HG02938 (cell line): Measurements from ENCODE around the gene COX6B2.

ENCODE experiments used
- ATAC-seq: cut with Tn5 transposase; IDR thresholded peaks from one replicate; pipeline ENCODE4 v1.9.1; 2021; ENCODE audit warnings: mild to moderate bottlenecking, moderate library complexity; ENCODE audit not compliant: unreplicated experiment

Gene COX6B2

DNA sequence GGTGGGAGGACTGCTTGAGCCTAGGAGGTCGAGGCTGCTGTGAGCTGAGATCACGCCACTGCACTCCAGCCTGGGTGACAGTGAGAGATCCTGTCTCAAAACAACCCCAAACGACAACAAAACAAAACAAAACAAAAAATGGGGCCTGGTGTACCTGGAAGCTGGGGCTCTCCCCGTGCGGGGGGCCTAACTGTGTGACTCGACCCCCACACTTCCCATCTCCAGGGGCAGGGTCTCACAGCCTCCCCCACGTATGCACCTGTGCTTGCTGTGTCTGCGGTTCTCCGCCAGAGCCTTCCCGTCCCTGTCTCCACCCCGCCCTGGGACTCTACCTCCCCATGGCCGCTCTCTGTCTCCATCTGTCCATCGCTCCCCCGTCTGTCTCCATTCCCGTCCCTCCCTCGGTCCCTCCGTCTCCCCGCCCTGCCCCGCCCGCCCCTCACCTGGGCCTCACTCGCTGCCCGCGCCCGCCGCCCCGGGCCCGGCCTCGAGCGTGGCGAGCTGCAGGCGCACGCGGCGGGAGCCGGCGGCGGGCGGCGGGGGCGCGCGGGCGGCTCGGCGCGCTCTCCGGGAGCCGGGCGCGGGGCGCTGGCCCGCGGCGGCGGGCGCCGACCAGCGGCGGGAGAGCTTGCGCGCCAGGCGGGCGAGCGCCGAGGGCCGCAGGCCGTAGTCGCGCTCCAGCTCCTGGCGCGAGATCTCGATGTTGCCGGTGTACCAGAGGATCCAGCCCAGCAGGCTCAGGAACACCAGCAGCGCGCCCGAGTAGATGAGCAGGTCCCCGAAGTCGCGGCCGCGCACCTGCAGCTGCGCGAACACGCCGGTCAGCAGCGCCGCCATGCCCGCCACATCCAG, 29.0 kb upstream of the COX6B2 start:
- ATAC-seq, result no peak

DNA sequence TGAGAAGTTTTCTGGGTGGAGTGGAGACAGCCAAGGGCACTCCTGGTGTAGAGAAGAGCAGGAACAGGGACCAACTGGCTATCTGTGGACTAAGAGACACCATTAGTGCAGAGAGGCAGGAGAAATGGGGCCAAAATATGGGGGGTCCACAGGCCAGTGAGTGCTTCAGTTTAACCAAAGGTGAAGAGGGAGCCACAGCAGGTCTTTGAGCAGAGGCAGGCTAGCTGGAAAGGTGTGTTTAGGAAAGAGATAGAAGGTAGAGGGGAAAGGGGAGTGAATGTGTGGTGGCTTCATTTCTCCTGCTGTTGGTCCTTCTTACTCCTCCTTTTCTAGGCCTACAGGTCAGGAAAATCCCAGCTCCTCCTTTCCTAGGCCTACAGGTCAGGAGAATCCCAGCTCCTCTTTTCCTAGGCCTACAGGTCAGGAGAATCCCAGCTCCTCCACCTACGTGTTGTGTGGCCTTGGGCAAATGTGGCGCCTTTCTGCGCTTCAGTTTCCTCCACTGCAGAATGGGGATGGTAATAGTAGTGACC, 28.1 kb upstream of the COX6B2 start:
- no peak for ATAC-seq

DNA sequence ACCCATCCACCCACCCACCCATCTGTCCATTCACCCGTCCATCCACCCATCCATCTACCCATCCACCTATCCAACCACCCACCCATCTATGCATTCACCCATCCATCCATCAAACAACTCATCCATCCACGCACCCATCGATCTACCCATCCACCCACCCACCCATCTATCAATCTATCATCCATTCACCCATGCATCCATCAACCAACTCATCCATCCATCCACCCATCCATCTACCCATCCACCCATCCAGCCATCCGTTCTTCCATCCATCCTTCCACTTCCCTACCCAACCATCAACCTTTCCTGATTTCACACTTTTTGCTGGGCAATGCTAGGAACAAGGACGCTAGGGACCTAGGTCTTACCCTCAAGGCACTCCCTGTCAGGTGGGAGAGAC, 27.5 kb upstream of the COX6B2 start:
- no peak for ATAC-seq

DNA sequence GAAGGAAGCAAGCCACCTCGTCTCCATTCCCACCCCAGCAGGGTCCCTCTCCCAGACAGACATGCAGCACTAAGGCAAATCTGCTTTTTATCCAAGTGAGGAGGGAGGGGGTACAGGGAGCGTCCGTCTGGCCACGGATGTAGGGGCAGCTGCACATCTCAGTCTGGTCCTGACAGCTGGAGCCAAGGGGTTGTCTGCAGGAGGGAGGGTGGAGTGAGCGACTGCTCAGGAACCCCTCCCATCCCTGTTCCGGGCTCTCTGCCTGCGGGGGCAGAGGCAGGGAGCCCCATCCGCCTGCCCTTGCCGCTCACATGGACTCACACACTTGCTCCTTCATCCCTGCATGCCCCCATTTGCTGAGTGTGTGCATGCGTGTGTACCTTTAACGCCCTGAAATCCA, 24.7 kb upstream of the COX6B2 start:
- no peak for ATAC-seq

DNA sequence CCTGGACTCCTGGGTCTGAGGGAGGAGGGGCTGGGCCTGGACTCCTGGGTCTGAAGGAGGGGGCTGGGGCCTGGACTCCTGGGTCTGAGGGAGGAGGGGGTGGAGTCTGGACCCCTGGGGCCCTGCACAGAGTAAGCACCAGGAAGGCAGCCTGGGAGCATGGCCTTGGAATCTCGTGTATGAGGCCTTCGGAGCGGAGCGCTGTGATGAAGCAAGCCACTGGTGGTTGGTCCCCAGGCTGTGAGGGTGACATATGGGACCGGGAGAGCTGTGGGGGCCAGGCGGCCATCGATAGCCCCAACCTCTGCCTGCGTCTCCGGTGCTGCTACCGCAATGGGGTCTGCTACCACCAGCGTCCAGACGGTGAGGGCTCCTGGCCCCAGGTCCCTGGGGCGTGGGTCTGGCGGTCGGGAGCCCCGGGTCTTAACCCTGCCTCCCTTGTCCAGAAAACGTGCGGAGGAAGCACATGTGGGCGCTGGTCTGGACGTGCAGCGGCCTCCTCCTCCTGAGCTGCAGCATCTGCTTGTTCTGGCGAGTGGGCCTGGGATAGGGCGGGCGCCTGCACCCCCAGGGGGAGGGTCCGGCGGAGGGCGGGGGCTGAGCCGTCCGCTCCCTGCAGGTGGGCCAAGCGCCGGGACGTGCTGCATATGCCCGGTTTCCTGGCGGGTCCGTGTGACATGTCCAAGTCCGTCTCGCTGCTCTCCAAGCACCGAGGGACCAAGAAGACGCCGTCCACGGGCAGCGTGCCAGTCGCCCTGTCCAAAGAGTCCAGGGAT, 23.0 kb upstream of the COX6B2 start:
- ATAC-seq, result no peak

DNA sequence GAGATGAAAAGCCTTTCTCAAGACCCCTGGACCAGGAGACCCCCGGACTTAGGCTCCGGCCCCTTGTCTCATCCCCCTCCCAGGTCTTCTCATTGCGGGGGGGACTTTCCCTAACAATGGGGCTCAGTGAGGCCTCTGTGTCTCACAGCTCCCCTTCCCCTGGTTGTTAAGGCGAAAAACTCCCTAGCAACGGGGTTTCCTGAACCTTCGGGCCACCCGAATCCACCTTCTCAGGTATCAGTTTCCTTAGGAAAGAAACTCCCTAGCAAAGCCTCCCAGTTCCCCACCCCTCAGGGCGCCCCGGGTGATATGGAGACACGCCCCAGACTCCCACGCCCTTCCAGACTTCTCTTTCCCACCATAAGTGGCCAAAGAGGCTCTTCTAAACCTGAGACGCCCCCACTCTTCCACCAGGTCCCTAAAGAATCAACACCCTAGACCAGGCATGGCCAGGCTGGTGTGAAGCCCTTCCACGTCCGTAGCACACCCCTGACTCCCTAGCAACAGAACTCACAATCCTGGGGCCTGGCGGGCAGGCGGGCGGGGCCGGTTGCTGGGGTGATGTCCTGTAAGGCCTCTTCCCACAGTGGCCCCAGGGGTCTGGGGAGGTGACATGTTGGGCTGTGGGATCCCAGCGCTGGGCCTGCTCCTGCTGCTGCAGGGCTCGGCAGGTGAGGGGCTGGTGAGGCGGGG, 21.9 kb upstream of the COX6B2 start, which contains the start of gene TMEM190:
TSS of gene TMEM190 (plus strand) at position 586 of the 693 bp plus-strand sequence. CDS start at position 614, 28 bp downstream.
- ATAC-seq, result no peak

DNA sequence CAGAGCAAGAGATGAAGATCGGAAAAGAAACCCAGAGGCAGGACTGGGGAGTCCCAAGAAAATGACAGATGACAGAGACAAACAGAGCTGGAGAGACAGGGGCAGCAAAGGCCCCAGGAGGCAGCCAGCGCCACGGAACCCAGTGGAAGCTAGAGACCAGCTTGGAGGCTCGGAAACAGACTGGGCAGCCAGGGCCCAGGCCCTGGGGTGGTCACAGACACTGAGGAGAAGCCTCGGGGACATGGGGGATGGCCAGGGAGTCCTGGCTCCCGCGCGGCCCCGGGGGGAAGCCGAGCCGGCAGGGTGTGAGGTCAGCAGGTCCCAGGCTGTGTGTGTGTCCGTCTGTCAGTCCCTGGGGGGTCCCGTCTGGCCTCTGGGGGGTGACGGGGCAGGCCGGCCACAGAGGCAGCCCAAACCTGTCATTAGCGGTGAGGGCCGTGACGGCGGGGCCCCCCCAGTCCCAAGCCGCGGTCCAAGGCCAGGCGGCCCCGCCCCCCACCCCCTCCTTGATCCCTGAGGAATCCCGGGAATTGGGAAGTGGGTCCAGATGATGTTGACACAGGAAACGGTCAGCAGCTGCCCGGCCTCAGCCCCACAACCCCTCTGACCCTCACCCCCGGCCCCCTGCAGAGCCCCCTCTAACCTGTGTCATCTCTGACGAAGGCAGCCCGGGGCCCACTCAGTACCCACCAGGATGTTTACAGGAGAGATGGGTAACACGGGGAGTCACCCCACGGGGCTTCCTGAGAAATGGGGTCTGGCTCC, 19.7 kb upstream of the COX6B2 start:
- ATAC-seq, result no peak

DNA sequence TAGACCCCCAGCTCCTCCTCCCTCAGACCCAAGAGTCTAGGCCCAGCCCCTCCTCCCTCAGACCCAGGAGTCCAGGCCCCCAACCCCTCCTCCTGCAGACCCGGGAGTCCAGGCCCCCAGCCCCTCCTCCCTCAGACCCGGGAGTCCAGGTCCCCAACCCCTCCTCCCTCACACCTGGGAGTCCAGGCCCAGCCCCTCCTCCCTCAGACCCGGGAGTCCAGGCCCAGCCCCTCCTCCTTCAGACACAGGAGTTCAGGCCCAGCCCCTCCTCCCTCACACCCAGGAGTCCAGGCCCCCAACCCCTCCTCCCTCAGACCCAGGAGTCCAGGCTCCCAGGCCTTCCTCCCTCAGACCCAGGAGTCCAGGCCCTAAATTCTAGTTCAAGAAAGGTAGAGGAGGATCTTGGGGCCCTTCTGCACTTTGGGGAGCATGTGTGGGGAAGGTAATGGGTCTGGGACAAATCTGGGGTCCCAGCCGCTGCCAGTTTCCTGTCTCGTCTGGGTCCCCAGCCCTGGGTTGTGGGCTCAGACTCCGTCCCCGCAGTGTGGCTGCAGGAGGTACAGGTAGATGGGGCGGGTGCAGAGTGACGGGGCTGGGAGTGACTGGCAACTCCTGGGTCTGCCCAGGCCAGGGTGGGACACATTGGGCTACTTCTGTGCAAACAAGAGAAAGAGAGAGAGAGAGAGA, 18.9 kb upstream of the COX6B2 start:
- ATAC-seq, result no peak

DNA sequence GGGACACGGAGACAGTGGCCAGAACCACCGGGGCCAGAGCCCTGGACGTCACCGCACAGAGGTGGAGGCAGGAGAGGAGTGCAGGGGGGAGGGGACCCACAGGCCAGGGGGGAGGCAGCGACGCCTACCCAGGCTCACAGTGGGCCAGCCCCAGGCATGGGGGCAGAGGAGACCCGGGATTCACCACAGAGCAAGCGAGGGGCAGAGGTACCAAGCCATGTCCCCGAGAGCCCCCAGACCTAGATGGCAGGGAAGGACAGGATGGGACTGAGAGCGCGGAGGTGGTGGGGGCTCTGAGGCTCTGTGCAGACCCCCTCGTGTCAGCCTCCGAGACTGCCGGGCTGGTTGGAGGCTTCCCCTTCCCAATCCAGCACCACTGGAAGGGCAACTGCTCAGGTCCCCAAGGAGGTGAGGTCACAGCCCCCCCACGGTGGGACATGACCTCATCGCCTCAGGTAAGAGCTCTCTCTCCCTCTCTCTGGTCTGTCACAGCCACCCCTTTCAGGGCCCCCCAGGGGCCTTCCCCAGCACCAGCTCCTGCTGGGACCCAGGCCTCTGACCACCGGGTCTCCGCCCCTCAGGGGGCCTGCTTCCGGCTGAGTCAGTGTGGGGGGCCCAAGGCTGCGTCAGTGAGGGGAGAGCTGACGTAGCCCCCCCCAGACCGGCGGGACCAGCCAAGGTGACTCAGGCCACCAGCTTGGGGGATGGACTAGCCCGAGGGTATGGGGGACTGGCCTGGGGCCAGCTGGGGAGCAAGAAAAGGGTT, 18.0 kb upstream of the COX6B2 start:
- ATAC-seq, result no peak

DNA sequence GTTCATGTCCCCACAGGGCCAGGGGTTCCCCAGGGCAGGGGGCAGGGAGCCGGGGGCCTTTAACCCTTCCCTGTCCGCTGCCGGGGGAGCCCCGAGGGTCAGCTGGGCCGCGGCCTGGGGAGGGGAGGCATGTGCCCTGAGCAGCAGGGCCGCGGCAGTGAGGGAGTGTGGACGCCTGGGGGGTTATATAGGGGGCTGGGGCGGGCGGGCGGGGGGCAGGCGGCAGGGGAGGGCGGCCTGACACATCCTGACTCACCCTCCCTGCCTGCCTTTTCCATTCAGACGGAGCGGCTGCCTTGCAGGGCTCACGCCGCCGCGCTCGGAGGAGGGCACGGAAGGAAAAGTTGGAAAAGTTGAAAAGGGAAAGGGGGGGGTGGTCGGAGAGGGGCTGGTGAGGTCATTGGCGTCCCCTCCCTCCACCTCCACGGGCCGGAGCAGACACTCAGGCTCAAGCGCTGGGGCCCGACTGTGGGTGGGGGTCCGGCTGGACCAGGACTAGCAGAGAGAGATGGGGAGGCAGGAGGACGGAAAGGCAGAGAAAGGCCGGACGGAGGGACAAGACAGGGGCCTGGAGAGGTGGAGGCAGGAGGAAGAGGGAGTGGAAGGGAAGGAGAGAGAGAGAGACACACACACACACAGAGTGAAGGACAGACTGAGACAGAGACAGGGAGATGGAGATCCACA, 15.9 kb upstream of the COX6B2 start, which contains the start of gene IL11:
TSS of gene IL11 (minus strand) at position 159 of the 684 bp plus-strand sequence. CDS start at position 6, 153 bp downstream.
- no peak for ATAC-seq

DNA sequence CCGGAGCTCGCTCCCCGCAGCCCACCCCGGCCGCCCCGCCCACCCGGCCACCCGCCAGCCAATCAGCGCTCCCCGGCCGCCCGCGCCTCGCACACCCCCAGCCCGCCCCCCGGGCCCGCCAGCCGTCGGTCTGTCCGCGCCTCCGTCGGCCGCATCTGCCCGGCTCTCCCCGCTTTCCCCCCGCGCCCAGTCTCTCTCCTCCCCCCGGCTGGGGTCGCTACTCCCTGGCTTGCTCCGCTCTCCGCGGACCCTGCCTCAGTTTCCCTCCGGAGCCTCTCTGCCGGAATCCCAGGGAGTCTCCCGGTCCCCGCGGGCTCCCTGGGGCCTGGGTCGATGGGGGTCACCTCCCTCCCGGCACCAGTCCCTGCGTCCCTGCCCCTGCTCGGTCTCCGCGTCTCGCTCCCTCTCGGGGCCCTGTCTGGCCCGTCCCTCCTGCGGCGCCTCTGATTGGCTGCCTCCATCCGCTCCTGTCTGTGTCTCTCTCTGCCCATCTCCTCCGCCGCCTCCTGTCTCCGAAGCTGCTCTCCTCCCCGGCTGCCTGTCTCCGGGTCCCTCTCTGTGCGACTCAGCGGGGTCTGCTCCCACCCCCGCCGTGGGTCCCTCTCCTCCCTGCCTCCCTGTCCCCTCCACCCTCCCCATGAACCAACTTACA, 15.3 kb upstream of the COX6B2 start:
- no peak for ATAC-seq

DNA sequence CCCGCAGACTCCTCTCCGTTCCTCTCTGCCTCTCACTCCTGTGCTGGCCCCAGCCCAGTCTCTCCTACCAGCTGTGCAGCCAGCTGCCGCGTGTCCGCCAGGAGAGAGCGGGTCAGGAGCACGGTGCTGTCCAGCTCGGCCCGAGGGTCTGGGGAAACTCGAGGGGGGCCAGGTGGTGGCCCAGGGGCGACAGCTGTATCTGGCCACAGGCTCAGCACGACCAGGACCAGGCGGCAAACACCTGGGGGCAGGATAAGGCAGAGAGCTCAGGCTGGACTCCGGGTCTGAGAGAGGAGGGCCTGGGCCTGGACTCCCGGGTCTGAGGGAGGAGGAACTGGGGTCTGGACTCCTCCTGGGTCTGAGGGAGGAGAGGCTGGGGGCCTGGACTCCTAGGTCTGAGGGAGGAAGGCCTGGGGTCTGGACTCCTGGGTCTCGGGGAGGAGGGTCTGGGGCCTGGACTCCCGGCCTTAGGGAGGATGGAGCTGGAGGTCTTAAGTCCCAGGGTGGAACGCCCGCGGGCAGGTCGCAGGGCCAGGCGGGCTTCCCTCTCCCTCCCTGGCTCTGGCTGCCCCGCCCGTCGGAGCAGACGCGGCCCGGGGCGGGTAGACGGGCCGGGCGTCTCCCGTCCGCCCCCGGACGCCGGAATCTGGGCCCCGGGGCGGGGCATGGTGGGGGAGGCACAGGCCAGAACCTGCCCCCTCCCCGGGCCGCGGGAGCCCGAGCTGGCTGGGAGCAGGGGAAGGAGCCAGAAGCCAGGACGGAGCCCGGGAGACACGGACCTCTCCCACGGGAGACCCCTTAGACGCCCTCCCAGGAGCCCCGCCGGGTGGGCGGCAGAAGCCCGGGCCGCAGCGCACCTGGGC, 14.4 kb upstream of the COX6B2 start:
- no peak for ATAC-seq

DNA sequence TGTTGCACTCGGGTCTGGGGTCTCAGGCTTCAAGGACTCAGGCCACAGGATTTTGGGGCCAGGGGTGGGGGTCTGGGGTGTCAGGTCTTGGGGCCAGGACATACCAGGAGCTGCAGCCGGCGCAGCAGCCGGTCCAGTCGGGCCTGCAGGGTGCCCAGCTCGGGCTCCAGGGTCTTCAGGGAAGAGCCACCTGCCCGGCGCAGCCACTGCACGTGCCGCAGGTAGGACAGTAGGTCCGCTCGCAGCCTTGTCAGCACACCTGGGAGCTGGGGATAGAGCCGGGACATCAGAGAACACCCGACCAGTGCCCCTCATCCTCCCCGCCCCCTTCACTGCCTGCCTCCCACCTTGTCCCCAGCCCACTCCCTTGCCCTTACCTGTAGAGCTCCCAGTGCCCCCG, 13.6 kb upstream of the COX6B2 start:
- no peak for ATAC-seq

DNA sequence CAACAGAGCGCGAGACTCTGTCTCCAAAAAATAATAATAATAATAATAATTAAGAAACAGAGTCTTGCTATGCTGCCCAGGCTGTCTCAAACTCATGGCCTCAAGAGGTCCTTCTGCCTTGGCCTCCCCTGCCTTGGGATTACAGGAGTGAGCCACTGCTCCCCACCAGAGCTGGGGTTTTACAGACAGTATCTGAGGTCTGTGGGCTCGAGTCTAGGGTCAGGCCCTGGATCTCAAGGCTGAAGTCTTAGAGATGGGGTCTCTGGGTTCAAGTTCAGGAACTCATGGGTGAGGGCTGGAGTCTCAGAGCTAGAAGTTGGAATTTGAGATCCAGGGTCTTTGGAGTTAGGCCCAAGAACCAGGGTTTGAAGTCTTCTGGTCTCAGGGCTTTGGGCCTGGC, 12.3 kb upstream of the COX6B2 start:
- ATAC-seq, result no peak

DNA sequence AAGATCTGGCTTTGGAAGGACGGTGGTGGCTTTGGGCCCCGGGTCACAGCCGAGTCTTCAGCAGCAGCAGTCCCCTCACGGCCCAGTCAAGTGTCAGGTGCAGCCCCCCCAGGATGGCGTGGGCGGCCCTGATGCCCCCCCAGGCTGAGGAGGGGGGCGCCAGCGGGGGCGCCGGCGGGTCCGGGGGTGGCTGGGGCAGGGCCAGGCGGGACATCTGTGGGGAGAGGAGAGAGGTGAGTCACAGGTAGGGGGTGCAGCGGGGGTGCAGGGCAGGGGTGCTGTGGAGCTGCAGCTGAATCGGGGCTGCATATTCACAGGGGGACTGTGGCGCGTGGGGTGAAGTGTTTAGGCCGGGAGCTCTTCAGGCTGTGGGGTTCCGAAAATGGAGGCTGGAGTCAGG, 11.4 kb upstream of the COX6B2 start:
- no peak for ATAC-seq

DNA sequence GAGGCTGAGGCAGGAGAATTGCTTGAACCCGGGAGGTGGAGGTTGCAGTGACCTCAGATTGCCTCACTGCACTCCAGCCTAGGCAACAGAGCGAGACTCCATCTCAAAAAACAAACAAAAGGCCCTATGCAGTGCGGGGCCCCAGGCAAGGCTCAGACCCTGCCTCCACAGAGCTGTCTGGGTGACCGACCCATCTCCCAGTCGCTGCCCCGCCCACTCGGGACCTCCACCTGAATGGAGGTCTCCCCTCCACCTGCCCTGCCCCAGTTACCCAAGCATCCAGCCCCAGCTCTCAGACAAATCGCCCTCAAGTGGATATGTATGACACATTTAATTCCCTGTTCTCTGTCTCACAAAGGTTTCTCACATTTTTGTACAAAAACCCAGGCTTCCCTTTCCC, 10.7 kb upstream of the COX6B2 start:
- ATAC-seq, result no peak
